ENCODE results near the gene CTDSP2.

DNA sequence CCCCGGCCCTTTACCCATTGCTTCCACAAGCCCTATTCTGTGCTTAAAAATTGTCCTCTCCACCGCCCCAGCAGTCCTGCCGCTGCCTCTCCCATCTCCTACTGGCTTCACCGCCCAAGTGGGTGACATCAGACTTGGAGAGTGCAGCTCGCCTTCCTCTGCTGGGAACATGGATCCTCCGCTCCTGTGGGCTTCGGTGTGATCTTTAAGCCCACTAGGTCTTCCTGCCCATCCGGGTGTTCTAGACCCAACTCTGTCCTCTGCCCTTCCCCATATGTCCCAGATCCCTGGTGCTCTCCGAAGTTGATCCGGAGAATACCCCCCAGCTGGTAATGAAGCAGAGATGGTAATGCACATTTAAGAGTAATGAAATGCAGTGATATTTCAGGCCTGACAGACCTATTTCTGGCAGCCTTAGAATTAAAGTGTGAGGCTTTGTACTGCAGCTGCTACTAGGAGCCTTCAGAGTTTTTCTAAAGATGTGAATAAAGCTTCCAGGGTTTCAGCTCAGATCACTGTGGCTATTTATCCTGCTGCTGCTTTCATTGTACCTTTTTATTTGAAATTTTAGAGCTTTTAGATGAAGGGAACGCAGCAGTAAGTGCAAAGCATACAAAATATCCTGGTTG lies 22.9 kb upstream of the CTDSP2 start:
- no peak for TF ChIP-seq HCFC1 (IDR thresholded peaks at IDR 0.05; ENCODE audit: low read length)
- TF ChIP-seq, protein P1, sequence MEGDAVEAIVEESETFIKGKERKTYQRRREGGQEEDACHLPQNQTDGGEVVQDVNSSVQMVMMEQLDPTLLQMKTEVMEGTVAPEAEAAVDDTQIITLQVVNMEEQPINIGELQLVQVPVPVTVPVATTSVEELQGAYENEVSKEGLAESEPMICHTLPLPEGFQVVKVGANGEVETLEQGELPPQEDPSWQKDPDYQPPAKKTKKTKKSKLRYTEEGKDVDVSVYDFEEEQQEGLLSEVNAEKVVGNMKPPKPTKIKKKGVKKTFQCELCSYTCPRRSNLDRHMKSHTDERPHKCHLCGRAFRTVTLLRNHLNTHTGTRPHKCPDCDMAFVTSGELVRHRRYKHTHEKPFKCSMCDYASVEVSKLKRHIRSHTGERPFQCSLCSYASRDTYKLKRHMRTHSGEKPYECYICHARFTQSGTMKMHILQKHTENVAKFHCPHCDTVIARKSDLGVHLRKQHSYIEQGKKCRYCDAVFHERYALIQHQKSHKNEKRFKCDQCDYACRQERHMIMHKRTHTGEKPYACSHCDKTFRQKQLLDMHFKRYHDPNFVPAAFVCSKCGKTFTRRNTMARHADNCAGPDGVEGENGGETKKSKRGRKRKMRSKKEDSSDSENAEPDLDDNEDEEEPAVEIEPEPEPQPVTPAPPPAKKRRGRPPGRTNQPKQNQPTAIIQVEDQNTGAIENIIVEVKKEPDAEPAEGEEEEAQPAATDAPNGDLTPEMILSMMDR (IDR thresholded peaks at IDR 0.05 in 2 of 3, conservative IDR thresholded peaks at IDR 0.05 in 1 of 3; ENCODE audit: control insufficient read depth in 2 of 3, extremely low read depth in 1 of 3, insufficient read depth in 1 of 3, low read depth in 3 of 3, low read length in 3 of 3), result no peak
- TF ChIP-seq RAD21 (IDR thresholded peaks at IDR 0.05; ENCODE audit: insufficient read depth, low read depth, low read length), result no peak
- TF ChIP-seq ELK1 (IDR thresholded peaks at IDR 0.05; ENCODE audit: low read depth, low read length), result no peak
- TF ChIP-seq EZH2 (IDR thresholded peaks at IDR 0.05; ENCODE audit: borderline replicate concordance, control insufficient read depth, low read depth, low read length), result no peak
- no peak for TF ChIP-seq ZNF274 (IDR thresholded peaks at IDR 0.05; ENCODE audit: insufficient read depth, insufficient read length)
- no peak for TF ChIP-seq CHD4 (IDR thresholded peaks at IDR 0.05)
- no peak for TF ChIP-seq EED (IDR thresholded peaks at IDR 0.05; ENCODE audit: low read depth)
